BLaER1 (cell line): ENCODE data around the gene SHMT2.

ENCODE experiments used
- H3K27ac ChIP-seq: shearing (Covaris generic); formaldehyde crosslinking; 2 replicates; pipeline ENCODE4 v1.8.1; 2022
- H3K27me3 ChIP-seq: shearing (Covaris generic); formaldehyde crosslinking; 2 replicates; pipeline ENCODE4 v1.8.1; 2022
- H3K36me3 ChIP-seq: shearing (Covaris generic); formaldehyde crosslinking; 2 replicates; pipeline ENCODE4 v1.8.1; 2022
- H3K4me1 ChIP-seq: shearing (Covaris generic); formaldehyde crosslinking; 2 replicates; pipeline ENCODE4 v1.8.1; 2022
- H3K4me2 ChIP-seq: shearing (Covaris generic); formaldehyde crosslinking; 2 replicates; pipeline ENCODE4 v1.8.1; 2022
- H3K4me3 ChIP-seq: shearing (Covaris generic); formaldehyde crosslinking; 2 replicates; pipeline ENCODE4 v1.8.1; 2022
- H3K9ac ChIP-seq: shearing (Covaris generic); formaldehyde crosslinking; 2 replicates; pipeline ENCODE4 v1.8.1; 2022
- H3K9me3 ChIP-seq: shearing (Covaris generic); formaldehyde crosslinking; 2 replicates; pipeline ENCODE4 v1.8.1; 2022
- H4K20me1 ChIP-seq: shearing (Covaris generic); formaldehyde crosslinking; 2 replicates; pipeline ENCODE4 v1.8.1; 2022
- Cebpa-rat ChIP-seq: shearing (Covaris generic); IDR thresholded peaks from 2 replicates; pipeline ENCODE4 v1.8.1; 2022

Gene SHMT2

GRCh38 chr12:57216921-57217879 is 12.3 kb upstream of the SHMT2 start:
- H3K27ac ChIP-seq: no peak overlapping the region
- peaks cover 88% of the 10 kb centered on the region for H3K27me3 ChIP-seq
- peak overlapping the region; percentile 45; the same call in 1 of the 2 replicates for H3K9ac ChIP-seq
- peaks cover 55% of the 10 kb centered on the region for H3K4me1 ChIP-seq
- no peaks in the 10 kb centered on the region for H3K36me3 ChIP-seq
- H3K9me3 ChIP-seq: no peaks in the 10 kb centered on the region
- H3K4me2 ChIP-seq: peak overlapping the region; percentile 99
- TF ChIP-seq Cebpa-rat: no peak
- H4K20me1 ChIP-seq: peaks cover 81% of the 10 kb centered on the region
- H3K4me3 ChIP-seq: peak overlapping the region; percentile 66

DNA sequence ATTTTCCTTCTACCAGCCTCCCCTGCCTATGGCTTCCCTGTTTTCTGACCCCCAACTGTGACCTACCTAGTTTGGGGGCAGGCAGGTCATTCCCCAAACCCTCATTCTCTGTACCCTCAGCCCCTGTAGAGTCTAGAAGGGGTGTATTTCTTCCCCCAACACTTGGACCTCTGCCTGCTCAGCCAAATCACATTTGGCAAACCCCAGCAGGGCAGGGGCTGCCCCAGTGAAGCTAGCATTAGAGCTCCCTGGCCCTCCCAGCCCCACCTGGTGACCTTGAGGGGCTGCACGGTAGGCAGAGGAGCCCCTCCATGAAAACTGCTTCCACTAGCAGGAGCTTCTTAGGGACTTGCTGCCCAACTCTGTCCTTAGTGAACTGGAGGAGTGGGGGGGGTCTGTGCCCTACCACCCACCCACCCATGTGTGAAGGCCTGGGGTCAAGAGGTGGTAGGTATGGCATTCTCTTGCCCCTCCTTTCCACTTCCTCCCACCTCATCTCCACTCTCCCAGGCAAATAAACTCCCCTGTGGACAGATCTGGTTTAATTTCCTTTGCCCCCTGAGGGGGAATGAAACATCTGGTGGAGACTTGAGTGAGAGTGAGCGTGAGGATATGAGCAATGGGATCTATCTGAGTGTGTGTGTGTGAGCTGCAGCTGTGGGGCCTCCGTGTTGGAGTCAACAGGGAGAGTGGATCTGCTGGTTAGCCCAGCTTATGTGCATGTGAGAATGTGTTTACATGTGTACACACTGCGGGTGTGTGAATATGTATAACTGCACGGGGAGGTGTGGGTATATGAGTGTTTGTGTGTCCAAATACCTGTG is 11.3 kb upstream of the SHMT2 start:
- peaks cover 51% of the 10 kb centered on the region for H3K4me1 ChIP-seq
- TF ChIP-seq Cebpa-rat: no peak
- no peak overlapping the region for H3K27ac ChIP-seq
- H3K9me3 ChIP-seq: no peaks in the 10 kb centered on the region
- H4K20me1 ChIP-seq: peaks cover 92% of the 10 kb centered on the region
- peaks cover 99% of the 10 kb centered on the region for H3K27me3 ChIP-seq
- no peaks in the 10 kb centered on the region for H3K36me3 ChIP-seq
- H3K4me3 ChIP-seq: no peak overlapping the region
- no peak overlapping the region for H3K9ac ChIP-seq
- 0 out of 2 replicates have a peak overlapping the region, but pooled peaks have one; percentile 99 for H3K4me2 ChIP-seq

DNA sequence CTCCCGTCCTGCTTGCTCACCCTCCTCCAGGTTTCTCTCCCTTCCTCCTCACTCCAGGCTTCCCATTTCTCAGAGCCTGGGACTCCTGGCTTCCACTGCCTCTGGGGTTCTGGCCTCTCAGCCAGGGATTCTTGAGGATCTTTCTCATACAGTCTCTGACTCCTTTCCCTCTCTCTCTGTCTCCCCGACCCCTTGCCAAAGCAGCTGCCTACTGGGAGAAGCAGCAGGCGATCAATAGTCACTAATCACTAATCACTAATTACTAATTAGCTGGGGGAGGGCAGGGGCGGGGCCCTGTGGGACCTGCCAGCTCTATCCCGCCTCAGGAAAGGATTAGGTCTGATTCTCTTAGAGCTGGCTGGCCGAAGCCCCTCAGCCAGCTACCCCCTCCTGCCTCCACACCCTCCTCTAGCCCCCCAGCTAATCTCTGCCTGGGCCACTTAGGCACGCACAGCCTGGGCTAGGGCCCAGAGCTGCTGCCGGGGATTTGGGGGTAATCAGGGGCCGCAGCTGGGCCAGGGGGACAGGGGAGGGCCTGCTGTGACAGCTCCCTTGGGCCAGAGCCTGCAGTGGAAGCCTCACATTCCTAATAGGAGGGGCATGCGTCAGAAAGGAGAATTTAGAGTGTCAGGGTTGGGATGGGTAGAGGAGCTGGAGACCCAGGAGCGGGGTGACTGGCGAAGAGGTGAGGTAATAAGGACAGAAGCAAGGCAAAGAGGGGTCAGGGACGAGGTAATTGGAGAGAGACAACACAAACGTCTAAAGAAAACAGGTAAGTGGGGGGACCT is 10.1 kb upstream of the SHMT2 start:
- Histone ChIP-seq H3K4me3 (no peak overlapping the region), H3K9me3 (no peaks in the 10 kb centered on the region), H4K20me1 (peaks cover 93% of the 10 kb centered on the region), H3K4me2 (no peak overlapping the region), H3K27ac (no peak overlapping the region), H3K36me3 (no peaks in the 10 kb centered on the region), H3K27me3 (peaks cover 100% of the 10 kb centered on the region), H3K4me1 (peaks cover 51% of the 10 kb centered on the region), H3K9ac (no peak overlapping the region)
- TF ChIP-seq Cebpa-rat: no peak

DNA sequence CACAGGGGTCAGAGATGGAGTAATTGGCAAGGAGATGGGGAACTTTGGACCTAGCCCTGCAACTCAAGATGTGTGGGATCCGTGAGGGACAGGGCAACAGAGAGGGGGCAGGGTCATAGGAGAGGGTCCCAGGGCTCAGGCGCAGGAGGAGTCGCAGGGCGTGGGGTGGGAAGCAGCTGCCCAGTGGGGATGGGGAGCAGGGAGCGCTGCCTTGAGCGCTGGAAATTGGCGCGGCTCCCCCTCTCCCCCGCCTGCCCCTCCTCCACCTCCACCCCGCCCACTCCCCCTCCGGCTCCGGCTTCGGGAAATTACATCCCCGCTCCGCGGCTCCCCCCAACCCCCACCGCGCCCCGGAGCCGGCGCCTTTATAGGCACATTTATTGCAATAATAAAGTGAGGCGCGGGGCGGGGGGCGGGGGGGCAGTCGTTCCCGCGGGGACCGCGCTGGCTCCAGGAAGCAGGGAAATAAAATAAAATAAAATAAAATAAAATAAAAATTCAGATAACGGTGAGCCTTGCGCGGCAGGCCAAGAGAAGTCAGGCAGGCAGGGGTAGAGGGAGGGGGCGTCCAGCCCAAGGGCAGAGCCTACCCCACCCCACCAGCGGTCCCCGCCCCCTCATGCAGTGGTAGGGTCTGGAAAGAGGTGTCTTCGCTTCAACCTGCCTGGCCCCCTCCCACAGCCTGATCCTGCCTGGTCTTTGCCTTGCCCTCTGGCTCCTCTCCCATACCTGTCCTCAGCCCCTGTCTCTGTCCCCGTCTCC is 9.3 kb upstream of the SHMT2 start:
- Histone ChIP-seq H3K27me3 (peaks cover 100% of the 10 kb centered on the region), H3K9me3 (no peaks in the 10 kb centered on the region), H3K36me3 (no peaks in the 10 kb centered on the region), H3K4me2 (no peak overlapping the region), H3K27ac (no peak overlapping the region), H3K4me1 (peaks cover 51% of the 10 kb centered on the region), H3K9ac (no peak overlapping the region), H3K4me3 (no peak overlapping the region), H4K20me1 (peaks cover 89% of the 10 kb centered on the region)
- TF ChIP-seq Cebpa-rat: no peak

DNA sequence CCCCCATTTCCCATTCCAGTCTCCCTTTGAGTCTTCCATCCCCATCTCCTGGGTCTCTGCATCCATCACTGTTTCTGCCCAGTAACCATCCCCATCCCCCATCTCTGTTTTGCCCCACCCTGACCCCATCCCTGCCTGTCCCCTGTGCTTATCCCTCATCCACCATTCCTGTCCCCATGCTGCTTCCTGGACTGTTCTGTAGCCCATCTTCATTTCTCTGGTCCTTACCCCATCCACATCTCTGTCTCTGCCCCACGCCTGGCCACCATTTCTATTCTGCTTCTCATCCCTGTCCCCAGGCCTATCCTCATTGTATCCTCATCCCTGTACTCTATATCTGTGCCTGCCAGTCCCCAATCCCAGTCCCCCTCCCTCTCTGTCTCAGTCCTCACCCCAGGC is 8.7 kb upstream of the SHMT2 start:
- H3K4me1 ChIP-seq: peaks cover 51% of the 10 kb centered on the region
- no peak for TF ChIP-seq Cebpa-rat
- peaks cover 100% of the 10 kb centered on the region for H3K27me3 ChIP-seq
- H3K9me3 ChIP-seq: no peaks in the 10 kb centered on the region
- H3K36me3 ChIP-seq: no peaks in the 10 kb centered on the region
- peaks cover 83% of the 10 kb centered on the region for H4K20me1 ChIP-seq
- H3K4me2 ChIP-seq: no peak overlapping the region
- H3K9ac ChIP-seq: no peak overlapping the region
- no peak overlapping the region for H3K4me3 ChIP-seq
- no peak overlapping the region for H3K27ac ChIP-seq

- Histone ChIP-seq H3K9me3 (no peaks in the 10 kb centered on the region), H3K27me3 (peaks cover 100% of the 10 kb centered on the region), H3K4me3 (no peak overlapping the region), H3K36me3 (no peaks in the 10 kb centered on the region), H3K4me1 (peaks cover 51% of the 10 kb centered on the region), H3K4me2 (no peak overlapping the region), H3K27ac (no peak overlapping the region), H4K20me1 (peaks cover 77% of the 10 kb centered on the region), H3K9ac (no peak overlapping the region)
- no peak for TF ChIP-seq Cebpa-rat
These were observed 8.2 kb upstream of the SHMT2 start for GRCh38 chr12:57221169-57221917.

DNA sequence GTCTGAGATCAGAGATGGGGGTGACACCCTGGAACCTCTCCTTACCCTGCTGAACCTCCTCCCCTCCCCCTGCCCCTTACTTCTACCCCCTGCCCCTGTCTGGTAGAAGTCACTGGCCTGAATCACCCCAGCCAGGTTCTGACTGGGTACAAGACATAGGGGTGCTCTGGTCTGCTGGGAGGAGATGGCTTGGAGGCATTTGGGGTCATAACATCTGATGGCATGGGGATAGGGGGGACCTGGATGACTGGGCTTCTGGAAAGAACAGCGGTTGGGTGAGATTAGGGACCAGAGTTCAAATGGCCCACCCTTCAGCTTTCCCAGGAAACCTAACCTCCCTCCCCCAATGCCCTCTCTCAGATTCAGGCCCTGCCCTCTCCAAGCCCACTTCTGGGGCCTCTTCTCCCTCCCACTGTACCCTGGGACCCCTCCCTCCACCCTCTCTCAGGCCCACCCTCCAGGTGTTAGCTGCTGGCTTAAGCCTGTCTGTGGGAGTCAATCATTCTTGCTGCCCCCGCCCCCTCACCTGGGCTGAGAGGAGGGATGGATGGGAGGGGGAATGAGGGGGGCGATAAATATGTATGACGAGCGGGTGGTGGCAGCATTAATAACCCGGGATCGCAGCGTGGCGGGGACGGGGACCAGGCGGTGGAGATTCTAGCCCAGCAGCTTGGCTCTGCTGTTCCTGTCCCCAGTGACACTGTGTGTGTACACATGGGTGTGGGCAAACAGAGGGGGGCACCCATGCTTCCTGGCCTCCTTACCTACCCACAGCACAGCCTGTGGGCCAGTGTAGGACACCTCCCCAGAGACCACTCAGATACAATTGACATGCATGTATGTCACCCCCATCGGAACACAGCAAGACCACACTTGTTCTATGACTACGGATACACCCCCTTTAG is 7.0 kb upstream of the SHMT2 start:
- Histone ChIP-seq H3K27me3 (peaks cover 98% of the 10 kb centered on the region), H4K20me1 (peaks cover 67% of the 10 kb centered on the region), H3K36me3 (no peaks in the 10 kb centered on the region), H3K4me1 (peaks cover 52% of the 10 kb centered on the region), H3K9ac (no peak overlapping the region), H3K27ac (no peak overlapping the region), H3K4me3 (no peak overlapping the region), H3K4me2 (peak overlapping the region; percentile 61; the same call in 1 of the 2 replicates), H3K9me3 (no peaks in the 10 kb centered on the region)
- no peak for TF ChIP-seq Cebpa-rat
